Nephron (organoid): ENCODE results near the gene RASSF6.

Experiments
- H3K27ac Mint-ChIP-seq, 3 experiments: 2 replicates each; pipeline ENCODE4 v1.8.0; 2020; ENCODE audit warnings: mixed read lengths in 3 of 3, mild to moderate bottlenecking in 2 of 3, moderate library complexity in 1 of 3
- H3K27me3 Mint-ChIP-seq: 2 replicates; pipeline ENCODE4 v1.8.0; 2021; ENCODE audit warnings: low read depth, mild to moderate bottlenecking, moderate library complexity, mixed read lengths
- H3K36me3 Mint-ChIP-seq: 2 replicates; pipeline ENCODE4 v1.8.0; 2020; ENCODE audit warnings: low read depth, mixed read lengths
- H3K4me1 Mint-ChIP-seq: 2 replicates; pipeline ENCODE4 v1.8.0; 2020; ENCODE audit warnings: mixed read lengths
- H3K4me3 Mint-ChIP-seq, 3 experiments: 2 replicates each; pipeline ENCODE4 v1.8.0; 2020; ENCODE audit warnings: mild to moderate bottlenecking in 3 of 3, mixed read lengths in 3 of 3, moderate library complexity in 2 of 3
- H3K9me3 Mint-ChIP-seq: 2 replicates; pipeline ENCODE4 v1.8.0; 2020; ENCODE audit warnings: mixed read lengths
- TF ChIP-seq, protein P1 (sequence below), 3 experiments: fragments of 200-600 bp; sonication (generic); IDR thresholded peaks; one replicate each; pipeline ENCODE4 v1.5.0; 2021; ENCODE audit warnings: antibody characterized with exemption in 3 of 3; ENCODE audit not compliant: unreplicated experiment in 3 of 3

Gene RASSF6

DNA sequence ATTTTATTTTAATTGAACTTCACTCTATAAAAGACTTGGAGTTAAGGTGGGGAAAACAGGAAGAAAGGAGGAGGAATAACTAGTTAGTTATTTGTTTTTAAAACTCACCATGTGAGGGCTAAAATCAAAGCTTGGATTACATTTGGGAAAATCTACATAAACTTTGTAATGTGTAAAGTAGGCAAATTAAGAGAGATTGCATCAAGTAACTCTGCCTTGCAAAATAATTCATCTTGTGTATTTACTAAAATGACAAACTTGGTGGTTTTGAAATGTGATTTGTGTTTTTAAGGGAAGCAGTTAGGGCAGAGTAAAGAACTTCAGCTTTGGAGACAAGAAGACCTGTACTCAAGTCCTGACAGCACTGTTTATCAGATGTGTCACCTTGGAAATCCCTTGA, 43.3 kb upstream of the RASSF6 start:
- H3K9me3 Mint-ChIP-seq: no peaks in the 10 kb centered on the region
- no peaks in the 10 kb centered on the region for H3K27me3 Mint-ChIP-seq
- H3K36me3 Mint-ChIP-seq: no peaks in the 10 kb centered on the region
- no peak overlapping the region for H3K4me3 Mint-ChIP-seq
- TF ChIP-seq, protein P1, sequence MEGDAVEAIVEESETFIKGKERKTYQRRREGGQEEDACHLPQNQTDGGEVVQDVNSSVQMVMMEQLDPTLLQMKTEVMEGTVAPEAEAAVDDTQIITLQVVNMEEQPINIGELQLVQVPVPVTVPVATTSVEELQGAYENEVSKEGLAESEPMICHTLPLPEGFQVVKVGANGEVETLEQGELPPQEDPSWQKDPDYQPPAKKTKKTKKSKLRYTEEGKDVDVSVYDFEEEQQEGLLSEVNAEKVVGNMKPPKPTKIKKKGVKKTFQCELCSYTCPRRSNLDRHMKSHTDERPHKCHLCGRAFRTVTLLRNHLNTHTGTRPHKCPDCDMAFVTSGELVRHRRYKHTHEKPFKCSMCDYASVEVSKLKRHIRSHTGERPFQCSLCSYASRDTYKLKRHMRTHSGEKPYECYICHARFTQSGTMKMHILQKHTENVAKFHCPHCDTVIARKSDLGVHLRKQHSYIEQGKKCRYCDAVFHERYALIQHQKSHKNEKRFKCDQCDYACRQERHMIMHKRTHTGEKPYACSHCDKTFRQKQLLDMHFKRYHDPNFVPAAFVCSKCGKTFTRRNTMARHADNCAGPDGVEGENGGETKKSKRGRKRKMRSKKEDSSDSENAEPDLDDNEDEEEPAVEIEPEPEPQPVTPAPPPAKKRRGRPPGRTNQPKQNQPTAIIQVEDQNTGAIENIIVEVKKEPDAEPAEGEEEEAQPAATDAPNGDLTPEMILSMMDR (IDR thresholded peaks at IDR 0.05; ENCODE audit: unreplicated experiment in 3 of 3): no peak
- peaks cover 11% of the 10 kb centered on the region for H3K4me1 Mint-ChIP-seq
- H3K27ac Mint-ChIP-seq: no peak overlapping the region

DNA sequence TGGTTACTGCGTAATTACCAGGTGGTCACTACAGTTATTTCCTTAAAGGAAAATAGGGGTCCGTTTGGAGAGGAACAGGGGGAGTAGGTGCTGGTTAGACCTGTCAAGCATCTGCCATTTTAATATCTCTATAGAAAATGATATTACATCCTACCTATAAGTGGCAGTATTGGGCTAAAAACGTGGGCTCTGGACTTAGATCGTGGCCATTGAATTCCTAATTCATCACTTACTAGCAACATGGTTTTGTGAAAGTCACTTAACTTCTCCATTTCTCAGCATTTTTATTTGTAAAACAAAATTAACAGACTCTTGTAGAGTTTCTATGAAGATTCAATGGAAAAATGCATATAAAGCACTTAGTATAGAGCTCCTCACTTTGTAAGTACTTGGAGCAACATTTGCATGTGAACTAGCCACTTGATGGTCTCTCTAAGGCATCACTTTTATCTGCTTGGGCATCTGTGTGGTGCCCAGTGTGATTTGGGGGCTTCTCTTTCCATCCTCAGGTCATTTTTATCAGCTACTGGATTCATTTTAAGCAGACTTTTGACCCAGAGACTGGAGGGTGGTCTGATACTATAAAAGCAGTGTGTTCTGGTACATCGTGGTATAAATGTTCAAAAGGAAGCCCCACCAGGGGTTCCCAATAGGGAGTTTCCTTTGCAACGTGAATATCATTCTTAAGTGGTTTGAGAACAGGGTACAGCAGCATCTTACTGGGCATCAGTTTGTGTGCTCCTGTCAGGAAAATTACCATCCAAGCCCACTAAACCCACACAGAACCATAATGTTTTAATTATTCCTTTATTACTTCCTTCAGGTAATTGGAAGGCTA, 42.7 kb upstream of the RASSF6 start:
- TF ChIP-seq, protein P1 (IDR thresholded peaks at IDR 0.05; ENCODE audit: unreplicated experiment in 3 of 3): peak; percentile 38 to 47 (median 43)
- Mint-ChIP-seq H3K9me3 (no peaks in the 10 kb centered on the region), H3K4me1 (peaks cover 5% of the 10 kb centered on the region), H3K4me3 (no peak overlapping the region), H3K27me3 (no peaks in the 10 kb centered on the region), H3K27ac (no peak overlapping the region), H3K36me3 (no peaks in the 10 kb centered on the region)

- Mint-ChIP-seq H3K27me3 (no peaks in the 10 kb centered on the region), H3K36me3 (no peaks in the 10 kb centered on the region), H3K4me1 (peaks cover 5% of the 10 kb centered on the region), H3K27ac (no peak overlapping the region), H3K9me3 (no peaks in the 10 kb centered on the region), H3K4me3 (no peak overlapping the region)
- TF ChIP-seq, protein P1 (IDR thresholded peaks at IDR 0.05; ENCODE audit: unreplicated experiment in 3 of 3): no peak
Measured at GRCh38 chr4:73661646-73662119, 41.4 kb upstream of the RASSF6 start.

DNA sequence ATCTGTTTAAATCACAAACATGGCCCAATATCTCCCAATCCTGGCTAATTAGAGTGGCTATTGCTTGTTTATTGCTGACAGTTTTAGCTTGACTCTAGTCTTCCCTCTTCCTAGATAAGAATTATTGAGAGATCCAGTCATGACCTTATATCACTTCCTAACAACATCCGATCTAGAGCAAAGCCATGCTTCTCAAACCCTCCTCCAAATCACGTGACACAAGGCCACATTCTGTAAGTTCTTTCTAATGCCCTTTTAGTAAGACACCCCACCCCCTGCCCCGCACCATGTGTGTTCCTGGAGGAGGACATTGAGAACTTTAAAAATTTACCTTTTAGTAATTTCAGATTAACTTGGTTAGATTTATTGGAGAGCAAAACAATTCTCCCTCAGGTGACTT, 40.6 kb upstream of the RASSF6 start:
- Mint-ChIP-seq H3K9me3 (no peaks in the 10 kb centered on the region), H3K4me3 (no peak overlapping the region), H3K4me1 (peaks cover 5% of the 10 kb centered on the region), H3K27me3 (no peaks in the 10 kb centered on the region), H3K36me3 (no peaks in the 10 kb centered on the region), H3K27ac (no peak overlapping the region)
- TF ChIP-seq, protein P1 (IDR thresholded peaks at IDR 0.05; ENCODE audit: unreplicated experiment in 3 of 3): no peak

DNA sequence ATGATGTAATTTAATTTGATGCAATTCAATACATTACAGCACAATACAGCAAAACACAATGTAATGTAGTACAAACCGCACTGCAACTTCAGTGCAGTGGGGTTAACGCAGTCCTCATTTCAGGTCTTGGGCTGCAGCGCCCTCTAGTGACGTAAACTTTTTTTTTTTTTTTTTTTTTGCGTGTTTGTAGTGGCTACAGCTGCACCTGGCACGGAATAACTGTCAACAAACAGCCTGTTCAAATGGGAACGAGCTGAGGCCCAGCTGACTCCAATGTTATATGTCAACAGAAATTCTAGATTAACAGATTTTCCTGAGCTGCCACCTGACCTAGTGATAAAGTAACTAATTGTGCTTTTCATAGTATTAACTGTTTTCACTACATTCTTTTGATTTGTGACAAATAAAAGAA, 33.5 kb upstream of the RASSF6 start:
- H3K27ac Mint-ChIP-seq: no peak overlapping the region
- no peak overlapping the region for H3K4me3 Mint-ChIP-seq
- TF ChIP-seq, protein P1 (IDR thresholded peaks at IDR 0.05; ENCODE audit: unreplicated experiment in 3 of 3): peak; percentile 56 to 72 (median 59)
- no peaks in the 10 kb centered on the region for H3K9me3 Mint-ChIP-seq
- no peaks in the 10 kb centered on the region for H3K4me1 Mint-ChIP-seq
- no peaks in the 10 kb centered on the region for H3K36me3 Mint-ChIP-seq
- H3K27me3 Mint-ChIP-seq: peaks cover 7% of the 10 kb centered on the region

- Mint-ChIP-seq H3K4me1 (no peaks in the 10 kb centered on the region), H3K27ac (no peak overlapping the region), H3K27me3 (peaks cover 7% of the 10 kb centered on the region), H3K9me3 (no peaks in the 10 kb centered on the region), H3K4me3 (no peak overlapping the region), H3K36me3 (no peaks in the 10 kb centered on the region)
- TF ChIP-seq, protein P1 (IDR thresholded peaks at IDR 0.05; ENCODE audit: unreplicated experiment in 3 of 3): no peak
Measured at GRCh38 chr4:73650250-73650649, 30.0 kb upstream of the RASSF6 start.
